HepG2 (cell line): ENCODE data around the gene XPO5. TPM values are rescaled to one million over a fixed set of nuclear protein-coding genes. Genes with fewer than 3 reads are reported as not detected.

Experiments
- ATF2 ChIP-seq: sonication (generic); formaldehyde crosslinking; IDR thresholded peaks from 2 replicates; pipeline ENCODE4 v1.4.0; 2020; ENCODE audit warnings: missing genetic modification reagents
- HNRNPL ChIP-seq: fragments of 200-400 bp; formaldehyde crosslinking; IDR thresholded peaks from 2 replicates; pipeline ENCODE4 v1.6.1; 2017; ENCODE audit warnings: mild to moderate bottlenecking, low read depth, low read length
- HNRNPUL1 ChIP-seq: fragments of 200-400 bp; formaldehyde crosslinking; IDR thresholded peaks from 2 replicates; pipeline ENCODE4 v1.6.1; 2017; ENCODE audit warnings: low read depth, mild to moderate bottlenecking, low read length, moderate library complexity
- HOMEZ ChIP-seq: IDR thresholded peaks from 2 replicates; pipeline ENCODE4 v1.6.1; 2016; ENCODE audit warnings: low read depth
- NCOA2 ChIP-seq: sonication (generic); formaldehyde crosslinking; IDR thresholded peaks from 2 replicates; pipeline ENCODE4 v1.8.0; 2022; ENCODE audit warnings: inconsistent platforms
- POLR2AphosphoS2 ChIP-seq: IDR thresholded peaks from 2 replicates; pipeline ENCODE4 v1.6.1; 2011; ENCODE audit warnings: low read depth, low read length, improper control_type of control experiment
- SNRNP70 ChIP-seq: fragments of 200-400 bp; formaldehyde crosslinking; IDR thresholded peaks from 2 replicates; pipeline ENCODE4 v1.6.1; 2017; ENCODE audit warnings: mild to moderate bottlenecking, low read depth, low read length, moderate library complexity
- TFAP4 ChIP-seq: sonication (generic); IDR thresholded peaks from 2 replicates; pipeline ENCODE4 v1.6.1; 2016; ENCODE audit warnings: low read depth, borderline replicate concordance
- ZNF407 ChIP-seq: sonication (generic); formaldehyde crosslinking; IDR thresholded peaks from one replicate; pipeline ENCODE4 v1.5.1; 2020; ENCODE audit warnings: mild to moderate bottlenecking, missing genetic modification reagents; ENCODE audit errors: not compliant biosample characterization
- polyA plus RNA-seq, 8 experiments: library from polyadenylated mRNA; depleted of rRNA in 3 of 8; stranded (reverse) in 7 of 8; unstranded in 1 of 8; fragments of >200 nt; fragmentation: Illumina TruSeq in 4 of 8; extraction: Trizol in 4 of 8; gene quantifications; 2 replicates each; pipeline versions ENCODE4 v1.2.1 to v1.2.3, GENCODE V29; 2011 to 2016; ENCODE audit warnings: low read depth in 4 of 8, missing spikeins in 1 of 8, mixed read lengths in 1 of 8; ENCODE audit not compliant: insufficient read depth in 1 of 8
- total RNA-seq, 5 experiments: library from RNA; depleted of rRNA; stranded (reverse); fragments of >200 nt; fragmentation: Illumina TruSeq; extraction: Trizol; gene quantifications; 2 replicates each; pipeline ENCODE4 v1.2.3, GENCODE V29; 2016; ENCODE audit warnings: low read depth in 1 of 5

XPO5 gene
- total and polyA plus RNA-seq, 2 of the 13 experiments (the other 11 are each of a cell fraction or from before 2014, with no cell fraction given) = 52.2 to 68.0 TPM

- TF ChIP-seq TFAP4 (no peak), NCOA2 (CRISPR knock-in tag) (no peak), ATF2 (no peak), SNRNP70 (no peak), POLR2AphosphoS2 (no peak), HNRNPUL1 (no peak), HNRNPL (peak; percentile 76), HOMEZ (CRISPR knock-in tag) (no peak), ZNF407 (CRISPR knock-in tag) (peak; percentile 30)
Observed at GRCh38 chr6:43491750-43492661, 83.8 kb downstream of the XPO5 start (continued).
